Endodermal cell (in vitro differentiated cells): Measurements from ENCODE around the gene PADI4. TPM values are rescaled to one million over a fixed set of nuclear protein-coding genes. Genes with fewer than 3 reads are reported as not detected.

Experiments used
- DNase-seq: peaks from one replicate; pipeline ENCODE4 v3.0.0-alpha.2; 2017
- H3K27ac ChIP-seq: 2 replicates; pipeline ENCODE4 v1.5.1; 2013; ENCODE audit warnings: mild to moderate bottlenecking, low read depth, low read length, moderate library complexity
- H3K27me3 ChIP-seq: 2 replicates; pipeline ENCODE4 v1.6.1; 2013; ENCODE audit warnings: mild to moderate bottlenecking, low read length, moderate library complexity; ENCODE audit not compliant: insufficient read depth, control insufficient read depth, poor library complexity, severe bottlenecking
- H3K36me3 ChIP-seq: 2 replicates; pipeline ENCODE4 v1.7.0; 2013; ENCODE audit warnings: mild to moderate bottlenecking, low read length, moderate library complexity; ENCODE audit not compliant: control insufficient read depth, insufficient read depth
- H3K4me1 ChIP-seq: one replicate; pipeline ENCODE4 v1.7.0; 2013; ENCODE audit warnings: low read length; ENCODE audit not compliant: control insufficient read depth, insufficient read depth
- H3K4me3 ChIP-seq: 2 replicates; pipeline ENCODE4 v1.5.1; 2013; ENCODE audit warnings: mild to moderate bottlenecking, low read length, moderate library complexity
- H3K9ac ChIP-seq: 2 replicates; pipeline ENCODE4 v1.6.1; 2013; ENCODE audit warnings: mild to moderate bottlenecking, low read length, moderate library complexity; ENCODE audit not compliant: poor library complexity, severe bottlenecking; ENCODE audit errors: extremely low read depth
- H3K9me3 ChIP-seq: 2 replicates; pipeline ENCODE4 v1.6.1; 2013; ENCODE audit warnings: mild to moderate bottlenecking, low read length, moderate library complexity; ENCODE audit not compliant: control insufficient read depth
- H3K27ac Mint-ChIP-seq: 2 replicates; pipeline ENCODE4 v1.8.0; 2020; ENCODE audit warnings: mixed read lengths
- H3K27me3 Mint-ChIP-seq: 2 replicates; pipeline ENCODE4 v1.8.0; 2021; ENCODE audit warnings: mild to moderate bottlenecking, mixed read lengths; ENCODE audit not compliant: insufficient read depth
- H3K36me3 Mint-ChIP-seq: 2 replicates; pipeline ENCODE4 v1.8.0; 2020; ENCODE audit warnings: low read depth, mixed read lengths
- H3K4me1 Mint-ChIP-seq: 2 replicates; pipeline ENCODE4 v1.8.0; 2020; ENCODE audit warnings: mixed read lengths
- H3K4me3 Mint-ChIP-seq: 2 replicates; pipeline ENCODE4 v1.8.0; 2020; ENCODE audit warnings: mild to moderate bottlenecking, moderate library complexity, mixed read lengths
- H3K9me3 Mint-ChIP-seq: 2 replicates; pipeline ENCODE4 v1.8.0; 2020; ENCODE audit warnings: mild to moderate bottlenecking, mixed read lengths
- CTCF ChIP-seq: fragments of 200-600 bp; sonication (generic); conservative IDR thresholded peaks from 2 replicates; pipeline ENCODE4 v1.5.0; 2021; ENCODE audit warnings: antibody characterized with exemption, mild to moderate bottlenecking
- WGBS, 2 experiments: methylation state at CpG; one replicate each; pipeline versions ENCODE4 v1.1.5 to v1.1.7; 2013; ENCODE audit warnings: missing lambda C conversion rate in 2 of 2, mixed read lengths in 1 of 2; ENCODE audit not compliant: insufficient coverage in 1 of 2, insufficient read length in 1 of 2; 5-methylcytosine and 5-hydroxymethylcytosine counted together
- total RNA-seq, 2 donors: library from RNA; stranded (reverse); fragmentation: NEBNext Ultra II Directional in 1 of 2; extraction: Animal tissue kit (Norgen Biotek cat#: 25700) in 1 of 2; gene quantifications; 2 replicates in 1 of 2; 3 replicates in 1 of 2; pipeline ENCODE4 v1.2.1, GENCODE V29; 2021

The PADI4 gene
- total RNA-seq, 2 donors from 2014 or later: not detected

GRCh38 chr1:17264470-17264869 lies 43.5 kb upstream of the PADI4 start:
- Mint-ChIP-seq H3K36me3 (no peaks in the 10 kb centered on the region), H3K27ac (no peak overlapping the region), H3K27me3 (no peaks in the 10 kb centered on the region), H3K4me3 (no peak overlapping the region), H3K9me3 (peaks cover 10% of the 10 kb centered on the region), H3K4me1 (no peaks in the 10 kb centered on the region)
- no peak for TF ChIP-seq CTCF
- no peaks in the 10 kb centered on the region for H3K9me3 ChIP-seq
- H3K4me3 ChIP-seq: no peak overlapping the region
- H3K36me3 ChIP-seq: no peaks in the 10 kb centered on the region
- no peaks in the 10 kb centered on the region for H3K4me1 ChIP-seq
- no peaks in the 10 kb centered on the region for H3K27me3 ChIP-seq
- 67 to 83% methylated on average over 3 to 5 of the region's 5 CpGs for WGBS, 2 experiments
- H3K27ac ChIP-seq: no peak overlapping the region
- H3K9ac ChIP-seq: no peak overlapping the region
- DNase-seq: no peak

GRCh38 chr1:17265162-17265561 lies 42.8 kb upstream of the PADI4 start:
- TF ChIP-seq CTCF: peak; percentile 63
- no peak overlapping the region for H3K4me3 ChIP-seq
- no peak overlapping the region for H3K27ac ChIP-seq
- H3K36me3 ChIP-seq: no peaks in the 10 kb centered on the region
- no peak overlapping the region for H3K9ac ChIP-seq
- Mint-ChIP-seq H3K27ac (no peak overlapping the region), H3K4me1 (no peaks in the 10 kb centered on the region), H3K36me3 (no peaks in the 10 kb centered on the region), H3K4me3 (no peak overlapping the region), H3K27me3 (no peaks in the 10 kb centered on the region), H3K9me3 (peaks cover 10% of the 10 kb centered on the region)
- no peaks in the 10 kb centered on the region for H3K4me1 ChIP-seq
- H3K27me3 ChIP-seq: no peaks in the 10 kb centered on the region
- peak; percentile 78 for DNase-seq
- WGBS, 2 experiments: 86 to 95% methylated on average over 2 of the region's 2 CpGs
- no peaks in the 10 kb centered on the region for H3K9me3 ChIP-seq

GRCh38 chr1:17265950-17266349 lies 42.0 kb upstream of the PADI4 start:
- H3K27me3 ChIP-seq: no peaks in the 10 kb centered on the region
- Mint-ChIP-seq H3K9me3 (peaks cover 10% of the 10 kb centered on the region), H3K4me1 (no peaks in the 10 kb centered on the region), H3K27me3 (no peaks in the 10 kb centered on the region), H3K27ac (no peak overlapping the region), H3K36me3 (no peaks in the 10 kb centered on the region), H3K4me3 (no peak overlapping the region)
- H3K36me3 ChIP-seq: no peaks in the 10 kb centered on the region
- DNase-seq: no peak
- no peaks in the 10 kb centered on the region for H3K4me1 ChIP-seq
- no peak for TF ChIP-seq CTCF
- no peak overlapping the region for H3K4me3 ChIP-seq
- H3K27ac ChIP-seq: no peak overlapping the region
- H3K9me3 ChIP-seq: no peaks in the 10 kb centered on the region
- WGBS, 2 experiments: 90 to 91% methylated on average over 4 of the region's 4 CpGs
- H3K9ac ChIP-seq: no peak overlapping the region
